ENCODE measurements around the gene RHOF.
"Not testable (repeated sequence)": the region's sequence is repeated elsewhere in the genome, so short reads cannot be mapped to it uniquely, and the experiment has no call there.

The RHOF gene

GRCh38 chr12:121767525-121768016 lies 25.9 kb downstream of the RHOF start:
- H3K4me1 ChIP-seq = peaks cover 32% of the 10 kb centered on the region
- no peak overlapping the region for H3K4me3 ChIP-seq (ENCODE audit: low read depth, low read length)
- H3K36me3 ChIP-seq = peaks cover 25% of the 10 kb centered on the region
- no peaks in the 10 kb centered on the region for H3K9me3 ChIP-seq
- TF ChIP-seq CTCF (IDR thresholded peaks at IDR 0.05; ENCODE audit: low read depth, low read length) = no peak
- peak; percentile 86 for DNase-seq
- no peaks in the 10 kb centered on the region for H3K27me3 ChIP-seq

DNA sequence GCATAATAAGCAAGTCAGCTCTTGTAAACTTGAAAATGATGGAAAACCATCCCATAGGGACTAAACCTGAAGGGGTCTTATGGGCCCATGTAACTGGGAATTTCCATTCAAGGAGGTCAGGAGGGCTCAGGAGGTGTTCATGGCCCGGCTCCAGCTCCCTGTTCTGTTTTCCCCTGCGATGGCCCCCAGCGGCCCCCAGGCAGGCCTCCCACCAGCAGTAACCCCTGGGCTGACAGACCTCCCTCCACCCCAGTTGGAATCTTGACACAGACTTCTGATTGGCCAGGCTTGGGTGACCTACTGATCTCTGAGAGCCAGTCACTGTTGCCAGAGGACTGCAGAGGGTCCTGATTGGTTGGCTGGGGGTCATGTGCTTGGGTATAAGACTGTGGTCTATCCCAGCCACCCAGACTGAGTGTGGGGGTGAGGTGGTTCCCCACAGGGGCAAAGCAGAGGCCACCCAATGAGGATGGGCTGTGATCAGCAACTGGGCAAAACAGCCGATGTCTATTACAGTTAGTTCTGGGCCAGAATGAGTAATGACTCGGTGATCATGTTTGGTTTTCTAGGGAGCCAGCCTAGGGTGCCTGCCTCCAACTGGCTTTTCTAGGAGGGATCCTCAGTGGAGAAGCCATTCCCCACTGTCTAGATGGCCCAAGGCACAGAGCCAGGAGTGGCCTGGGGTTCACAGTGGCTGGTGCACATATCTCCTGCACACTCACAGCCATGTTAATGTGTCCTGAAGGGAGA lies 27.0 kb downstream of the RHOF start:
- no peak for DNase-seq
- TF ChIP-seq CTCF (IDR thresholded peaks at IDR 0.05; ENCODE audit: low read depth, low read length) = no peak
- Histone ChIP-seq H3K4me3 (ENCODE audit: low read depth, low read length) (no peak overlapping the region), H3K36me3 (peaks cover 25% of the 10 kb centered on the region), H3K9me3 (no peaks in the 10 kb centered on the region; the same call in 1 of the 2 replicates), H3K27me3 (no peaks in the 10 kb centered on the region), H3K4me1 (peaks cover 32% of the 10 kb centered on the region)

DNA sequence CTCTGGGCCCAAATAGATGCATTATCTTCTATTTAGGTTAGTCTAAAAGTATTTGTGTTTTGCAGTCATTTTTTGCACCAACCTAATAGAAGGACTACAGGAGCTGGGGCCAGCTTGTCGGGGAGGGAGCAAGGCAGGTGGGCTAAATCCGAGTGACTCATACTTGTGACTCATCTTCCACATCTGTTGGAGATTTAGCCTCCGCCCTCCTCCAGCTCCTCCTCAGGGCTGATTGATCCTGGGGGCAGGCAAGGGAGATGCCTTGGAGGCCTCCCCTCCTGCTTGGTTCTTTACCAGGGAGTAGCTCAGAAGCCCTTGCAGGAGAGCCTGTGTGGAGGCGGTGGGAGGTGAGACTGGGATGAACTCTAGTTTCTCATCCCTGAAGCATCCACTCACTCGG lies 27.9 kb downstream of the RHOF start:
- no peak for TF ChIP-seq CTCF (IDR thresholded peaks at IDR 0.05; ENCODE audit: low read depth, low read length)
- DNase-seq = peak; percentile 45
- Histone ChIP-seq H3K4me3 (ENCODE audit: low read depth, low read length) (no peak overlapping the region), H3K9me3 (no peaks in the 10 kb centered on the region; the same call in 1 of the 2 replicates), H3K4me1 (peaks cover 32% of the 10 kb centered on the region), H3K36me3 (peaks cover 25% of the 10 kb centered on the region), H3K27me3 (no peaks in the 10 kb centered on the region)

GRCh38 chr12:121764808-121765207 lies 28.7 kb downstream of the RHOF start:
- TF ChIP-seq CTCF (IDR thresholded peaks at IDR 0.05; ENCODE audit: low read depth, low read length) = no peak
- no peaks in the 10 kb centered on the region; the same call in 1 of the 2 replicates for H3K9me3 ChIP-seq
- peaks cover 25% of the 10 kb centered on the region for H3K36me3 ChIP-seq
- no peaks in the 10 kb centered on the region for H3K27me3 ChIP-seq
- H3K4me1 ChIP-seq = peaks cover 31% of the 10 kb centered on the region
- no peak overlapping the region for H3K4me3 ChIP-seq (ENCODE audit: low read depth, low read length)
- no peak for DNase-seq

DNA sequence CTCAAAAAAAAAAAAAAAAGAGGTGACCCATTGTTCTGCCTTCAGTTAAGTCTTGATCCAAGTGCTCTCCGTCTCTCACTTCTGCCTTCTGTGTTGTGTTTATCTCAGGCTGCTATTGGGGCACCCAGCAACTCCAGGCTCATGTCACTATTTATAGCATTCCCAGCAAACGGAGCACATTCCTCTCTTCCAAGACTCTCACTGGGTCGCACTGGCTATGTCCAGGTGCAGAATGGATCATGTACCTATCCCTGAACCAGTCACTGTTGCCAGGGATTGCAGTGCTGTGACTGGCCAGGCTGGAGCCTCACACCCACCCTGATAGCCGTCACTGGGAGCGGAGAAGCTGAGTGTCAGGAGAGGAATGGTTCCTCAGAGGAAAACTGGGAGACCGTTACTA lies 31.2 kb downstream of the RHOF start:
- Histone ChIP-seq H3K36me3 (peaks cover 22% of the 10 kb centered on the region), H3K27me3 (no peaks in the 10 kb centered on the region), H3K4me1 (peaks cover 17% of the 10 kb centered on the region), H3K9me3 (no peaks in the 10 kb centered on the region; the same call in 1 of the 2 replicates), H3K4me3 (ENCODE audit: low read depth, low read length) (no peak overlapping the region)
- DNase-seq = no peak
- no peak for TF ChIP-seq CTCF (IDR thresholded peaks at IDR 0.05; ENCODE audit: low read depth, low read length)

- H3K36me3 ChIP-seq; H3K27me3 ChIP-seq; H3K4me3 ChIP-seq (ENCODE audit: low read depth, low read length); H3K9me3 ChIP-seq; DNase-seq; H3K4me1 ChIP-seq: not testable (repeated sequence)
Observed at GRCh38 chr12:121758536-121758935, 35.0 kb downstream of the RHOF start.

Data from BE2C (cell line).